ENCODE measurements around the gene SKI.

SKI gene

DNA sequence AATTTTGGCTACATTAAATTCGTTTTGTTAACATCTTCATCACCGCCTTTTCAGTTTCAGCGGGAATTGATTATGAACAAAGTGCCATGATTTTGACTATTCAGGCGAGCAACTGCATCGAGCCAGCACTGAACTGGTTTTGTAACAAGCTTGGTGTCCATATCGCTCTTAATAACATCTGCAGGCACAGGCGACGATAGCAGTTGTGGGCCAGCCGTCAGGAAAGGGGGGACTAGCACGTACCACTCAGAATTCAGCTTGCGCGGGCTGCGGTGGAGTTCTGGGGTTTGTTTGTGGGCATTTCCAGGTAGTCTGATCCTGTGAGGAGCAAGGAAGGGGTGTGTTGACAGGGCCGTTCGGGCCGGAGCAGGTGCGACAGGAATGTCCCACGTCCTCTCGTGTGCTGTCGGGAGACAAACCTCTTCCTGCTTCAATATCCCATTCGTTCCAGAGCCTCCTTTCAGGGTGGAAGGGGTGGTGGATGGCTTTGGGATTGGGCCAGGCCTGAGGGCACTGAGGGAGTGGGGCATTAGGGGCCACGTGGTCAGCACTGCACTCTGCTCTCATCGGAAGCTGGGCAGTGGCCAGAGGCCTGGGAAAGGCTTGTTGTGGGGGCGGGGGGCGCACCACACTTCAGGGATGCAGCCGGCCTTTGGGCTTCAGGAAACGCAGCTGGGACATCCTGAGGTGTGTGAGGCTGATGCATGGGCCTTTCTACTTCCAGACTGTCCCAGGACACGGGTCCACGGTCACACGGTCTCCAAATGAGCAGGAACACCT, 39.1 kb downstream of the SKI start:
- no peak for DNase-seq

DNA sequence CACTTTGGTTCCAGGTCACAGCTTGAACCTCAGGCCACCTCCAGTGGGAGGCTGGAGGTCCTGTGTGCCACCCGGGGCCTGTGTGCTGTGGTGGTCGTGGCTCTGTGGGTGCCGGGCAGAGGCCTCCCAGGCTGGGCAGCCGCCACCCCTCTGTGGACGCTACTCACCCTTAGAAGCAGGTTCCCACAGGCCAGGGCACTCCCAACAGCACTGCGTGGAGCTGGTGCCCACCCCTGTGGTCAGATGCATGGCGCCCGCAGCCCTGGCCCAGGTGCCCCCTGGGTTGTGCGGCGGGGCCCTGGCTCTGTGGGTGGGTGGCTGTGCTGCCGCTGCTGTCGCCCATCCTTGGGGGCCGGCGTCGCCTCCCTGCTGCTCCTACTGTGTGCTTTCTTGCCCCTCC, 39.7 kb downstream of the SKI start:
- DNase-seq = no peak

DNA sequence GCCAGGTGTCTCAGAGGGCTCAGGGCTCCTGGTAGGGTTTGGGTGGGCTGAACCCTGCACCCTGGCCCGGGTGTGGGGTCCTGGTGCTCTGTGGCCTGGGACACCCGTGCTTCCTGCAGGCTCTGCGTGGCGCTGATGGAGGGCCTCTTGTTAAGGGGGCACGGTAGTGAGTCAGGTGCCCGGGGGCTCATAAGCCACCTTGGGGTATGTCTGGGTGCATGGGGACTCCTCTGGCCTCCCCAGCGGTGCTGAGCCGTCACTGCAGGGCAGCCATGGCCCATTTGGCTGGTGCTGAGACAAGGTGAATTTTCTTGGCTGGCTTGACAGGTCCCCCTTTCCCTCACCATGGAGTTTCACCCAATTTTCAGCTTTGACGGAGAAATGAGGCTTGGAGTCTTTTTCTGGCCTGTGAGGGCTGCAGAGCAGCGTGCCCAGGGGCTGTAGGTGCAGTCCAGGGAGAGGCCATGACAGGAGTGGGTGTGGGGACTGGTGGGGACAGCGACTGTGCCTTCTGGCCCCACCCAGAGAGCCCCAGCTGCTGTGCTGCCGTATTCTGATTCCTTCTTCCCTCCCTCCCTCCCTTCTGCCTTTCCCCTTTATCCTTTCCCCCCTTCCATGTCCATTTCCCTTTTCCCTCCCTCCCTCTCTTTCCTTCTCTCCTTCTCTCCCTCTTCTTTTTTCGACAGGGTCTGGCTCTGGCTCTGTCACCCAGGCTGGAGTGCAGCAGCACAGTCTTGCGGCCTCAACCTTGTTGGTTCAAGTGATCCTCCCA, 40.4 kb downstream of the SKI start:
- DNase-seq = no peak

DNA sequence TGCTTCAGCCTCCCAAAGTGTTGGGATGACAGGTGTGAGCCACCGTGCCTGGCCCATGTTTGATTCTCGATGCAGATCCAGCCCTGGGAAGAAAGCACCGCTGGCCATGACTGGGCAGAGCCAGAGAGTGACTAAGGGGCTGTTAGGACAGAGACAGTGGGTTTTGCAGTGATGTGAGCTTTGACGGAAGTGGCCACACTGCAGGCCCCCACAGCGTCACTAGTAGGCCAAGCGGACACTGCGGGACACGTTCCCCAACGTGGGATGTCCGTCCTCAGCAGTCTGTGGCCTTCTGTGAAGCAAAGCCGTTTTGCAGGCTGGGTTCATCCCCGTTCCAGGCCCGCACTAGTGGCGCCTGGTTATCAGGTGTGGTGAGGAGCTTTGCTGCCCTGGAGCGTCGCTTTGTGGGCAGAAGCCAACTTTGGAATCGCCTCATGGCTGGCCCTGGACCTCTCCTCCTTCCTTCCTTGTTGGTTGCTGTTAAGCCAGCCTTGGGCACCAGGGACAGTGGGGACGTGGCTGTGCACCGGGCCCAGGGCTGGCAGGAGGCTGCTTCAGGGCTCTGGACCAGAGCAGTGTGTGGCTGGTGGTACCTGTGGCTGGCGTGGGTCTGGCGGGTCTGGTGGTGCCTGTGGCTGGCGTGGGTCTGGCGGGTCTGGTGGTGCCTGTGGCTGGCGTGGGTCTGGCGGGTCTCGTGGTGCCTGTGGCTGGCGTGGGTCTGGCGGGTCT, 41.2 kb downstream of the SKI start:
- DNase-seq = no peak

DNA sequence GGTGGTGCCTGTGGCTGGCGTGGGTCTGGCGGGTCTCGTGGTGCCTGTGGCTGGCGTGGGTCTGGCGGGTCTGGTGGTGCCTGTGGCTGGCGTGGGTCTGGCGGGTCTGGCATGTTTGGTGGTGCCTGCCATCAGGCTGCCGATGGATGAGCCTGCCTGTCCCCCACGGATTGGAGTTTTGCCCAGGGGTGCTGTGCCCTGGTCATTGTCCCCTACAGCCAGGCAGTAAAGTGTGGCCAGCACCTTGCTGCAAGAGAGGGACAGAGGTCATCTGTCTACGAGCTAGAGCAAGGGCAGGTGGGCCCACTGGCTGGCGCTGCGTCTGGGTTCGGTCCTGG, 41.8 kb downstream of the SKI start:
- no peak for DNase-seq

DNA sequence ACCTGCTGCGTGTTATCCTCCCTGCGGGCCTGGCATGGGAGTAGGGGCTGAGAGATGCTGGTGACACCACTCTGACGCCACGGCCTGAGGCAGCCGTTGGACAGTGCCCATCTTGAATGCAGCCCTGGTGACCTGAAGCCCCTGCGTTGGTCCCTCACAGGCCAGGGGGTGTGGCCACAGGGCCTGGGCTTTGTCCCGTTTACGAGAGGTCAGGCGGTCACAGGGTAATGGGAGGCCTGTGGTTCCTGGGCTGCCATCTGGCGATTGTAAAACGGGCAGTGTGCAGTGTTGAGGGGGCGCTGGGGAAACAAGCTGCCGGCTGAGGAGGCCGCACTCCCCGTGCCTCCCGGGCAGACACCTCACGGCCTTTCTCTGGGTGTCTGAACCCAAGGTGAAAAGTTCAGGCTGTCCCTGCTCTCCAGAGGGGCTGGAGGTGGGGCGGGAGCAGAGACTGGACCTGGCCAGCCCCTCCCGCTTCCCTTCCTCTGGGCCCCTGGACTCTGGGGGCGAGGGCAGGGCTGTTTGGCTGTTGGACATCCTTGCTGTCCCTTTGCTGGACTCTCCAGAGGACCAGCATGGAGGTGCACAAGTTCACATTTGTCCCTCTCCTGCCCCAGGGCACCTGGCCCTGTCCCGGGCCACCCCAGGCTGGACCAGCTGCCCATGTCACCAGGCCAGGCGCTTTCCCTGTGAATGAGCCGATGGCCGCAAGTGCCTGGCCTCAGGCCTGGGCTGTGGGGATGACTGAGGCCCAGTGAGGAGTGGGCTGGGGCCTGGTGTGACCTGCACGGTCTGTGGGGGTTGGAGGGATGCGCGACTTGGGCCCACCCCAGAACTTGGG, 42.4 kb downstream of the SKI start:
- no peak for DNase-seq

DNA sequence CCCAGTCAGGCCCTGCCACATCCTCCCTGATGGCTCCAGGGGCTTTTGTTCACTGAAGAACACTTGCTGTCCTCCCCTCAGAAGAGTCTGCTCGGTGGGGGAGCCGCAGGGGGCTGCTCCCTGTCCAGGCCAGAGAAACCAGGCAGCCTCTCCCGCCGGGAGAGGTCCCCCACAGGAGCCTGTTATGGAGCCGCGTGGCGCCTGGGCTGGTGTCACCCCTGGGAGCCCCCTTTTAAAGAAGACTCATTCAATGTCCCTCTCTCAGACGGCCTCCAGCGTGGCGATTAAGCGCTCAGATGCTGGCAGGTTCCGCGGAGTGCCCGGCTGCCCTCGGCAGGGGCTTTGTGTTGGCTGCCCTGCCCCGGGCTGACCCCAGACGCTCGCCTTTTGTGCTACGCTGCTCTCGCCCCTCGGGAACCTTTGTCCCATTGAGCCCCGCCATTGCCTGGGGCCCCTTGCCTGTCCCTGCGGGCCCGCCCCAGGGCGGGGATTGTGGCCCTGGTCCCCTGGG, 43.1 kb downstream of the SKI start:
- no peak for DNase-seq

DNA sequence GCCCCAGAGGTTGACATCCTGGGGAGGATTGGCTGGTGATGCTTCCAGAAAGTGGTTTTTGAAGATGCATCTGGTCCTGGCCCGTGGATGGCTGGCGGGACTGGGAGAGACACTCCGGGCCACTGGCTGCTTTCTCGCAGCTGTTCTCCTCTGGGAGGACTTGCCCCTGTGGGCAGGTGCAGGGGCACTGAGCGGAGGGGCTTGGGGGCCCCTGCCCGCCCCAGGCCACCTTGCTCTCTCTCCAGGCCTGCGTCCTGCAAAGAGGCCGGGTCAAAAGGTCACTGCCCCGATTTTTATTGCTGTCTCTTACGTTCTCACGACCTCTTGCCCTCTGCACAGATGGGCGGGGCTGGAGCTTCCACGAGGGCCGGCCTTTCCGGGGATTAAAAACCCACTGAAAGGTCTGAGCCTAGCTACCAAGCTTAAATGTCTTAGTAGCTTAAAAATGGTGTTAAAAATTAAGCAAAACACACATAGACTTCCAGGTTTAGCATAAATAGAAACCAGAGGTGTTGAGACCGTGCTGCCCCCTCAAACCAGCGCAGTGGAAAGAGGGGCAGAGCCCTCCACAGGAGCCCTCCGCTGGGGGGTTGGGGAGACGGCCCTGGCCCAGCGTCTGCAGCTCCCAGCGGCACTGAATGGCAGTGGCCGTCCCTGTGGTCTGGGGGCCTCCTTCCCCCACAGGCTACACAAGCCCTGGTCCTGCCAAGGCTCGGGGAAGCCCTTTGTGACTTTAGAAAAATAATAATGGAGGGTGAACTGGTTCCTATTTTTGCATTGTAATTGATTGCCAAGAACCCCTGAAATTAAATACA, 43.9 kb downstream of the SKI start:
- DNase-seq = no peak

DNA sequence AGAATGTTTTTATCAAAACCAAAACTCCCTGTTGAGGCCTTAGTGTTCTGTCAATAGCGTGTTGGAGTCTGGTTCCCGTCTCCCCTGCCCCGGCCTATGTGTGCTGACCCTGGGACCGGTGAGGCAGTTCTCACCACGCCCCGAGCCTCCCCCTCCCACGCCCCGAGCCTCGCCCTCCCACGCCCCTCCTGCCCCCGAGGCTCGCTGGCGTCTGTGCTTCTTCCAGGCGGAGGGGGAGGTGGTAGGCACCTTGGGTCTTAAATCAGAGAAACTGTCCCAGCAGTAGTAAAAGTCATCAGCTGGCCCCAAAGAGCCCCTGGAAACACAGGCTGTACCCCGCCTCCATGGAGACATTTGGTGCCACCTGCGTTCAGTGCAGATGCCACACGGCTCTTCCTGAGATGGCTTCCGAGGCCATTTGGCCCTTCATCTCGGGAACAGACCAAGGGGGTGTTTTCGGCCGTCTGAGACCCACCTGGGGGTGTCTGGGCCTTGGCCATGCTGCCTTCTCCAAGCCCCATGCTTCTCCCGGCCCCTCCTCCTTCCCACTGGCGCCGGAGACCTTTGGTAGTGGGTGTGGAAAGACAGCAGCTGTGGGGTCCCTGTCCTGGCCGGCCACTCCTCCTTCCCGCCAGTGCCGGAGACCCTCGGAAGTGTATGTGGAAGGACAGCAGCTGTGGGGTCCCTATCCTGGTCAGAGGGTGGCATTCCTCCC, 44.7 kb downstream of the SKI start:
- DNase-seq = no peak

DNA sequence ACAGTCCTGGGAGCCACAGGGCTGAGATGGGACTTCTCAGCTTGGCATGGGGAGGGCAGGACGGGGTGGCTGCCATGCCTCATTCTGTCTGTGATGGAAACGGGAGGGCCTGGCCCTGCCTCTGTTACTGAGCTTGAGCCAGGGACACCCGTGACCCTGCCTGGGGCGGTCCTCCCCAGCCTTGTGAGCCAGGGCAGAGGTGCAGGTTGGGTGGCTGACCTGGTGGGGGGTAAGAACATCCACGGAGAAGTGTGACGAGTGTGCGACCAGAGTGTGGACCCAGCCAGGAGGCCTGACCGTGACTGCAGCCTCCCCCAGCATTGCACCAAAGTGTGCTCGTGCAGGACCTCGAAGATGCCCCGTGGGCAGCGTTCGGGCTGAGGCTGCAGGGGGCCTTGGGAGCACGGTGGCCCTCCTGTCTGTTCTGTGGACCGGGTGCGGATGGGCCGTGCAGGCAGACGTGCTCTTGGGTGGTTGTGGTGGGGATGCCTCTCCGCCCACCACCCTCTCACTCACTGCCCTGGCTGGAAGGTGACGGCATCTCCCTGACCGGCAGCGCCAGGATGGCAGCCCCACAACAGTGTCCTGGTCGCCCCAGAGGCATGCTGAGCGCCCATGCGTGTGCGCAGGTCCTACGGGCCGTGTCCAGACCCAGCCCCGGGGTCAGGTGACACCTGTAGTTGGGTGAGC, 45.4 kb downstream of the SKI start:
- DNase-seq = no peak

DNA sequence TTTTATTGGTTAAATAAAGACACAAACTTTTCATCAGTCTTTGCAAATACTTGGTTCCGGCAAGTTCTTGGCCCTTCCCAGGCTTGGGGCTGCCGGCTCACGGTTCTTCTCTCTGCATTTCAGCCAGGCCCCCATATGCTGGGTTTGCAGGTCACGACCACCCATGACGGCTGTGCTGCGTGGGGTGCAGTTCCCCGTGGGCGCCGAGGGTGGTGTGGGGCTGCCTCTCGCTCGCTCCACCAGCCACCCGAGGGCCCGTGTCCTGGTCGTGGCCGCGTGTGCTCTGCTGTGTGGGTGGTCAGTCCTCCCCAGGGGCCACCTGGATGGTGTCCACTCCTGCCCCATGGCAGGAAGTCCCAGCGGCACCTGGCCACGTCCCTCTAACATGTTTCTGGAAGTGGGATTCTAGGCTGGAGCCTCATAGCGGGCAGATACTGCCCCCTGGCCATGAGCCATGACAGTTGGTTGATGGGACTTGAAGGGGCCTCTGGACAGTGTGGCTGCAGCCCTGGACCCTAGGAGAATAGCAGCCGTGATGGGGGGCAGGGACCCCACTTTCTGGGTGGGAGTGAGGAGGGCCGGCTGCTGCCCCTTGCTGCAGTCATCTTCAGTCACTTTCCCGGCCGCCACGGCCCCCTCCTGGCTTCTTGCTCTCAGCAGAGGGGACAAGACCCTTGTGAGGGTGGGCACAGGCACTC, 46.3 kb downstream of the SKI start:
- DNase-seq = no peak

DNA sequence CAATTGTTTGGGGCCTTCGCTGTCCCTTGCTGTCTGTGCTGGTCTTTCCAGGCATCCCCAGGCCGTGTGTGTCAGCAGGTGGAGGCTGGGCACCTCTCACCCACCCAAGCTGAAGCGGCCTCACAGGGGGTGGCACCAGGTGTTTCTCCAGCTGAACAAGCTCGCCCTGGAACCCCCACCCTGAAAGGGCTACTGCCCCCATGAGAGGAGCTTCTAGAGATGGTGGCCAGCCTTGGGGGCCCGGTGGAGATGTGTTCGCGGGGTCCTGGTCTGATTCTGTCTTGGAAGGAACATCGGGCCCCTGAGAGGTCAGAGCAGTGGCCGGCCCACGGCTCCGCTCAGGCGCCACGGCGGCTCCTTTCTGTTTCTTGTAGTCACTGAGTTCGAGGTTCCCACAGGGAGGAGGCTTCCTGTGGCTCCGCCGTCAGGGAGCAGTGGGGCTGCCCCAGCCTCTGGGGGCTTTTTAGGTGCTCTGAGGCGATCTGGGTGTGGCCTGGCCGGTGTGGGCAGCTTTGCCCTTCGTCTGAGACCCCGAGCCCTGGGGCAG, 46.9 kb downstream of the SKI start:
- no peak for DNase-seq

DNA sequence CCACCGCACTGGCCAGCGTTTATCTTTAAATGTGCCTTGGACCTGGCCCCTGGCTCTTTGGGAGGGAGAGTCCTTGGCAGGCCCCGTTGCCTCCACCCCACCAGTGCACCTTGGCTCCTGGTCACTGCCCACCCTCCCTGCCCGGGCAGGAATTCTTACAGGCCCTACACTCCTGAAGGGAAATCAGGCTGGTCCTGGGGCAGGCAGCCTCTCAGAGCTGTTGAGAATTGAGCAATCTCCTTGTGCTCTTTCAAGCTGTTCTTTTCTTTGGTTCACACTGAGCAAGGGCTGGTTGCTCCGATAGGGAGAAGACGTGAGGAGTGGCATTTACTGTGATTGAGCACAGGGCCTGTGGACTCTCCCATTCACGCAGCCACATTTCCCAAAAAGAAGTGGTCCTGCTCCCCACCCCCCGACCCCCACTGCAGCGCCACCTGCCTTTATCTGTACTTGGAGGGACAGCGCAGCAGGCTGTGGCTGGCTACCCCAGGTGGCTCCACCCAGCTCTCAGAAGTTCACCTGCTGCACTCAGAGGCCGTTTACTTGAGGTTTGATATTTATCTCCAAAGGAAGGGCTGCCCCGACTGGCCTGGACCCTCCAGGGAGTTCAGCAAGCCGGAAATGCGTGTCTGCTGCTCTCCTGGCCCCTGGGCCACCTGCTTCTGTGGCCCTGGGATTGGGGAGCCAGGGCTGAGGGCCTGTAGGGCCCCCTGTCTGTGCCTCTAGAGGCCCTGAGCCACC, 47.8 kb downstream of the SKI start:
- peak; percentile 1 for DNase-seq

DNA sequence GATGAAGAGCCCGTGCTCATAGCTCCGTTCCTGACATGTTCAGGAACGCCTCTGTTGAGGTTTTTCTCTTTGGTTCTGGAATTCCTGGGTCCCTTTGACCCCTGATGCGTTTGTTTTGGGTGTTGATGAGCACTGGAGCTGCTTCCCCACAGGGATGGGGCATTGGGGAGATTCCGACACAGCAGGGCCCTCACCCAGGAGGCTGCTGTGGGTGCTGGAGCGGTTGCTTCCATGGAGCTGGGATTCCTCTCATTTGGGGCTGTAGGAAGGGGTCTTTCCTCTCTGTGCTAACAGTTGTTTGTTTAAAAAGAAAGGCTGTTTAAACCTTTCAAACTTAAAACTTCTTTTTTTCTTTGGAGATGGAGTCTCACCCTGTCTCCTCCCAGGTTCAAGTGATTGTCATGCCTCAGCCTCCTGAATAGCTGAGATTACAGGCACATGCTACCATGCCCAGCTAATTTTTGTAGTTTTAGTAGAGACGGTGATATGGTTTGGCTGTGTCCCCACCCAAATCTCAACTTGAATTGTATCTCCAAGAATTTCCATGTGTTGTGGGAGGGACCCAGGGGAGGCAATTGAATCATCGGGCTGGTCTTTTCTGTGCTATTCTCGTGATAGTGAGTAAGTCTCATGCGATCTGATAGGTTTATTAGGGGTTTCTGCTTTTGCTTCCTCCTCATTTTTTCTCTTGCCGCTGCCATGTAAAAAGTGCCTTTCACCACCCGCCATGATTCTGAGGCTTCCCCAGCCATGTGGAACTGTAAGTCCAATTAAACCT, 48.9 kb downstream of the SKI start:
- peak; percentile 5 for DNase-seq

DNA sequence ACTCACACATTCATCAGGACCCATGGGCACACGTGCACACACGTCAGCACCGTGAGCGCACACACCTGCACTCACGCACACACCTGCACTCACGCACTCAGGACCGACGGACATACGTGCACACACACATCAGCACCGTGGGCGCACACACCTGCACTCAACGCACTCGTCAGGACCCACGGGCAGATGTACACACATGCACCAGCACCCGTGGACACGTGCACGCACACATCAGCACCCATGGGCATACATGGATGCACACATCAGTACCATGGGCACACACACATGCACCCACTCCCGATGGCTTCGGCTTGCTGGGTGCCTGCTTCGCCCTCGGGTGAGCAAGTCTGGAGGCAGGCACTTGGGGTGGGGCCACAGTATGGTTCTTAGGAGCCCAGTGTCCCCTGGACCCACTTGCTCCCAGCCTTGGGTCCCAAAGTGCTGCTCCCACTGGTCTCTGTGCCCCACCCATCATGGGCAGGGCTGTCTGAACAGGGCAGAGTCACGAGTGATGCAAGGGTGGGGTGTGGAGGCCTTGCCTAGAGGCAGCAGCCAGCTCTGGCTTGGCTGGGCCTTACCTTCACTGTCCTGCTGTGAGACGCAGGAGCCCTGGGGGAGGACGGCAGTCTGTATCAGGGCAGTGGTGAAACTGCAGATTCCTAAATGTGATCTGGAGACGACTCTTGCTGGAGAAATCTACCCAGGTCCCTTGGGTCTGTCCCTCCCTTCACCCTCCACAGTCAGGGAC, 49.8 kb downstream of the SKI start:
- no peak for DNase-seq

DNA sequence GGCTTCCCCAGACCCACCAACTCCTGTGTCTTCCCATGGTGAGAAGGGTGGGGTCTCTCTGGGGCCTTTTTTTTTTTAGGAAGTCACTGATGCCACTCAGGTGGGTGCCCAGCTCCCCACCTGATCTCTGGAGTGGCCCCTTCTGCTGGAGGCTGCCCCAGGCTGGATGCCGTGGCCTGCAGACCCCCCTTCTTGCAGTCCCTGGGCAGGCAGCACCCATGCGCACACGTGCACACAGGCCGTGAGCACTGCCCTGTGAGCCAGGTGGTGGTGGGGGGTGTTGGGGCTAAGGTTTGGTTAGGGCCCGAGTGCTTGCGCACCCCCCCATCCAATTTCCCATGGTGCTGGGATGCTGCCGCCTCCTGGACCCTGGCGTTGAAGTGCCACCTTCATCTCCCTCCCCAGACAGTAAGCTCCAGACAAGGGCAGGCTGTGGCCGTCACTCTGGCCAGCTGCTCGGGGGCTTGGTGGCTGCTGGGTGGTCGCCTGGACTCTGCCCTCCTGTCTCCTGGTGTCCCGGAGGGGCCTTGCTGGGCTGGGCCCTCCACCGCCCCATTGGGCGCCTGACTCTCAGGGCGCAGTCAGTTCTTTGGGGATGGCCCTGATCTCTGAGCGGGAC, 50.6 kb downstream of the SKI start:
- DNase-seq = no peak

DNA sequence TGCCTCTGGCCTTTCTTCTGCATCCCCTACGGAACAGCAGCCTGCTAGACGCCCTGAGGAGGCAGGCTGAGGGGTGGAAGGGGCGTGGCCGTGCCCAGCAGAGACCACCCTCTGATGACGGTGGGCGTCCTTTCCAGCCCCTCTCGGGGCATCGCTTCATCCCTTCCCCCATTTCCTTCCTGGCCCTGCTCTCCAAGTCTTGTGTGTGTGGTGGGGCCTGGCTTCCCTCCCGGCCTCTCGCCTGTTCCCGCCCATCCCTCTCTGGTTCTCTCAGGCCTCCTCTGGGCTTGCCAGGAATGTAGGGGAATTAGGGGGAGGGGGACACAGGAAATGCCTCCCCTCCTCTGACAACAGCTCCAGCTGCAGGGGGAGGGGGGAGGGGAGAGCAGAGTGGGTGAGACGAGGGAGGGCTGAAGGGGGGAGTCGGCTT, 51.1 kb downstream of the SKI start:
- peak; percentile 1 for DNase-seq
